Activated T-cell treated with anti-CD3 and anti-CD28 coated beads for 24 hours (primary cell): Measurements from ENCODE around the gene NEDD4L.
"Not testable (repeated sequence)": the region's sequence is repeated elsewhere in the genome, so short reads cannot be mapped to it uniquely, and the experiment has no call there.

Source experiments
- DNase-seq: peaks from one replicate; pipeline ENCODE4 v3.0.0-alpha.2; 2020; ENCODE audit warnings: low read depth

NEDD4L gene

GRCh38 chr18:58043491-58044369 is at the start of gene NEDD4L:
TSS of gene NEDD4L (plus strand) at chr18:58044226. CDS start at chr18:58044661, 435 bp downstream.
- DNase-seq = peak; percentile 78

GRCh38 chr18:57995331-57995730 is 48.7 kb upstream of the NEDD4L start:
- no peak for DNase-seq

- not testable (repeated sequence) for DNase-seq
These were observed 47.1 kb upstream of the NEDD4L start for GRCh38 chr18:57996894-57997293.

GRCh38 chr18:57997820-57998219 is 46.2 kb upstream of the NEDD4L start:
- no peak for DNase-seq

GRCh38 chr18:57998461-57998860 is 45.6 kb upstream of the NEDD4L start:
- DNase-seq = no peak

DNA sequence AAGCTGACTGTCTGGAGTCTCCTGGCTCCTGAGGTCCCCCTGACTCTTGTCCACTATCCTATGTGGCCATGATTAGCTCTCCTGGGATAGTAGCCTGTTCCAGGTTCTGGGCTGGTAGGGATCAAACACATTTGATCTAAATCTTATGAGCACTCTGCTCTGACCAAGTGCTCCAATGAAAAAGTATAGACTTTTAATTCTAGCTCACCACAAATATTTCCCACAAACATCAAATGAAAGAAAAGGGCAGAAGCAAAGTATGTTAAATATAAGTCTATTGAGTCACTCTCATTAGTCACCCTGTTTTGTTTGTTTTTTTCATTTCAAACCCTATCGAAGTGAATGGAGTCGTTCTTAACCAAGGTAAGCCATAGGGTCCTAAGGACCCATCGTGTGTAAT is 39.7 kb upstream of the NEDD4L start:
- no peak for DNase-seq

- DNase-seq = no peak
These were observed 39.0 kb upstream of the NEDD4L start for GRCh38 chr18:58005011-58005410.

DNA sequence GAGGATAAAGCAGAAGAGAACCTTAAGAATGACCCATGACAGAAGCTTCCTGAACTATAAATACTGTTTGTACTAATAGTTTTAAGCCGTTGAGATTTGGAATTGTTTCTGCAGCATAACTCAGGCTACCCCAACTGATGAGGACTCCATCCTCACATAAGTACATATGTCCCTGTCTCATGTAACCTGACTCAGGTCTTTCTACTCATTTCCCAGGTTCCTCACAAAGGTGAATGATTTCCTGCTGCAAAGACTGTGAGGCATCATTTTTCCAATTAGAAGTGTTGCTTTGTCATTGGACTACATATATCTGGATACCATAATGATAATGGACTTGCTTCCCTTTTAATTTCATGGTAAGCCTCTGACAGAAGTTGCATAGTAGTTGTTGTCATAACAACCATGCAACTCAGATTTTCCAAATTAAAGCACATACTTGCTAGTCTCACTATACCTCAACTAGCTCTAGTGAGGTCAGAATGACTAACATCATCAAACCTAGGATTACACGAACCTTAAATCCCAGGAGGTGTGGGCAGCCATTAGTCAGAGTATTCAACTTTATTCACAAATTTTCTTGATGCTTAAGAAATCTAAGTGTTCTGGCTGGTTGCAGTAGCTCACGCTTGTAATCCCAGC is 38.0 kb upstream of the NEDD4L start:
- no peak for DNase-seq

- DNase-seq = no peak
These were observed 34.9 kb upstream of the NEDD4L start for GRCh38 chr18:58009166-58009565.

- no peak for DNase-seq
These were observed 33.8 kb upstream of the NEDD4L start for GRCh38 chr18:58010265-58010664.

GRCh38 chr18:58012356-58012755 is 31.7 kb upstream of the NEDD4L start:
- DNase-seq = no peak

GRCh38 chr18:58013241-58014211 is 30.5 kb upstream of the NEDD4L start:
- DNase-seq = no peak

GRCh38 chr18:58015065-58015780 is 28.8 kb upstream of the NEDD4L start:
- DNase-seq = no peak

- no peak for DNase-seq
These were observed 26.8 kb upstream of the NEDD4L start for GRCh38 chr18:58017267-58017666.

GRCh38 chr18:58020567-58021107 is 23.4 kb upstream of the NEDD4L start:
- no peak for DNase-seq

- DNase-seq = no peak
These were observed 22.5 kb upstream of the NEDD4L start for GRCh38 chr18:58021504-58021903.

DNA sequence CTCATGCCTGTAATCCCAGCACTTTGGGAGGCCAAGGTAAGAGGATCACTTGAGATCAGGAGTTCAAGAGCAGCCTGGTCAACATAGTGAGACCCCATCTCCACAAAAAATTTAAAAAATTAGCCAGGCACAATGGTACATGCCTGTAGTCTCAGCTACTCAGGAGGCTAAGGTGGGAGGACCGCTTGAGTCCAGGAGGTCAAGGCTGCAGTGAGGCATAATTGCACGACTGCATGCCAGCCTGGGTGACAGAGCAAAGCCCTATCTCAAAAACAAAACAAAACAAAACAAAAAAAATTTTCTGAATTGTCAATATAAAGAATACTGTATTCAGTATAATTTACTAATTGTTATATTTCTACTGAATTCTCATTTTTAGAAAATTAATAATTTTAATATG is 20.9 kb upstream of the NEDD4L start:
- no peak for DNase-seq

DNA sequence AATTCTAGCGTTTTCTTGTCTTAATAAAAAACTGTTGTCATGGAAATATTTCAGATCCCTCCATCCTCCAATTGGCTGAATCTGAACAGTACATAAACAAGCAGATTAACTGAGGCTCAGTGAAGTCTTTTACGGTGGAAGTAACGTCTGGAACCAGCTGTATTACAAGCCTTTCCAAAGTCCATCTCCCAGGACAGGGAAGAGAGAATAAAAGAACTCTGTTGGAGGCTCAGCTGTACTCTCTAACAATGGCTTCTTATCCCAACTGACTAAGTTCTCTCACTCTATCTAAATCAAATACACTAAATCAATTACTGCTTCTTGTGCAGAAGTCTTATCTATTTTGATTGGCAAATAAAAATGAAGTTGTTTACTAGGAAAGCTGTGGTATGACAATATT is 19.9 kb upstream of the NEDD4L start:
- no peak for DNase-seq

DNA sequence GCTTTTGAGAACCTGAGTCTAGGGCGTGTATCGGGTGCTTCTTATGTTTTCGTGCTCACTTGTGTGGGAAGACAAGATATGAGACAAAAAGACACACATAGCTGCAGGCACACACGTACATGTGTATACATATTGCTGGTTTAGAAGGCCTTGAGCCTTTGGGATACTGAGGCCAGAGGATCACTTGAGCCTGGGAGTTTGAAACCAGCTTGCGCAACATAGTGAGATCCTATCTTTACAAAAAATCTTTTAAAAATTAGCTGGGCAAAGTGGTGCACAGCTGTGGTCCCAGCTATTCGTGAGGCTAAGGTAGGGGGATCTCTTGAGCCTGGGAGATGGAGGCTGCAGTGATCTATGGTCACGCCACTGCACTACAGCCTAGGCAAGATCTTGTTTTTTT is 18.8 kb upstream of the NEDD4L start:
- no peak for DNase-seq

DNA sequence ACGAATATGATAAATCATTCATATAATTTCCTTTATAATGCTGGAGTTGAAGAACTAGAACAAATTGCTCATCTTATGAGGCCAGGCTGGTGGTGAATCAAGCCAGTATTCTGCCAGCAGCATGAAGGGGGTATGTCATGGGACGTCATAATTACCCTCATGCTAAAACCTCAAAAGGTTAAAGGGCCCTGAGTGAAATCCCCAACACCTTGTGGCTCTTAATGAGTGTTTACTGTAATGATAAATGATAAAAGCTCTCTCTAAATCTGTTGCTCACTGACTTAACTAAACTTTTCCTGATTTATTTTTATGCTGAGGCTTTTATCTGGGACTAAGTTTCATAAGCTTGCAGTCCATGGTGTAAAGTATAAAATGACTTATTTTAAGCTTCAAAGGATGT is 18.3 kb upstream of the NEDD4L start:
- no peak for DNase-seq

- DNase-seq = no peak
These were observed 17.6 kb upstream of the NEDD4L start for GRCh38 chr18:58026395-58026794.
